ENCODE data around the gene SNAPC5.
"Not testable (repeated sequence)": the region's sequence is repeated elsewhere in the genome, so short reads cannot be mapped to it uniquely, and the experiment has no call there.

The SNAPC5 gene, protein sequence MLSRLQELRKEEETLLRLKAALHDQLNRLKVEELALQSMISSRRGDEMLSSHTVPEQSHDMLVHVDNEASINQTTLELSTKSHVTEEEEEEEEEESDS

DNA sequence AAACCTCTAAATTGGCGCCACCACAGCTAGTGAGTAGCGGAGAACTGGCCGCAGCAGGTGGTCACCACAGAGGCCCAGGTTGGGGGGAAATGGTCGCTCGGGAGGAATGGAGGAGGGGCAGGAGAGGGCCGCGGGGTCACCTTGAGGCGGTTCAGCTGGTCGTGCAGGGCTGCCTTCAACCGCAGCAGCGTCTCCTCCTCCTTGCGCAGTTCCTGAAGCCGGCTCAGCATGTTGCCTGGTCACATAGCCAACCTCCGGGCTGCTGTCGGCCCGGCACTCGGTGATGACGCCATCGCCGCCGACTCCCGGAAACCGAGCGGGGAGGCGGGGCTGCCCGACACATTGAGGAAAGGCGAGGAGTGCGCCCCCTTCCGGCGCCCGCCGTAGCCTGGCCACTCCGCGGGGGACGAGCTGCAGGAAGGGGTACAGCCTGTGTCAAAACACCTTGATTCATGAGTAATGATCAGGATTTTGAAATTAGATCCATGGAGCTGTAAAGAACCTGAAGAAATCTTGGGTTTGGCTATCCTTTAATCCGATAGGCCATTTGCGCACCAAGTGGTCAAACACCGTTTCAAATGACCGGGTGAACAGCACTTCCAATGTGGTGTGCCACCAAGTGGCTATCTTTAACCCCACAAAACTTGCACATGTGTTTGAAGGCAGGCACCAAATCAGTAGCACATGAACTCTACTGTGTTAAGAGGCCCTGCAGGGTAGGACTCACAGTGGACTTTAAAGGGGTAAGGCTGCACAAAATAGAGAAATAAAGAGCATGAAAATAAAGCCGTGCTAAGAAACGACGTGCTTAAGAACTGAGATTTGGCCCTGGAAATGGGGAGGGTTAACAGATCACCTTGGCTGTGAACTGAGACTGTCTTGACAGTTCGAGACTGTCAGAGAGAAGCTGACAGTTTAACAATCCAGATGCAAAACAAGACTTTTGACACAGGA lies at the start of gene SNAPC5:
Gene SNAPC5 (minus strand): TSS at position 261 of the 954 bp plus-strand sequence. CDS start 31 bp downstream, at position 230.
- peak; percentile 95 to 98 (median 98) for DNase-seq (ENCODE audit: low read depth in 3 of 3)

DNA sequence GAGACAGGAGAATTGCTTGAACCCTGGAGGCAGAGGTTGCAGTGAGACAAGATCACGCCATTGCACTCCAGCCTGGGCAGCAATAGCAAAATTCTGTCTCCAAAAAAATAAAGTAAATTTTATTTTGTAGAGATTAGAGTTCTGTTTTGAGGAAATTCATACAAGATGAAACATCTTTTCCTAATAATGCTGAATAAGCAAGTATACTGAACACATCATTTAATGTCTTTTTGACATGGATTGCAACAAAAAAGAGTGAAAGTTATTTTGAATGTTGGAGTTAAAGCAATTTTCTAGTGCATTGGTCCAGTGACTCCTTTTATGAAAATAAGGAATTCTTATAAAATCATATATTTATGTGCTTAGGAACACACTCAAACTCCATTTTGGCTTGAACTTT lies 47.7 kb upstream of the SNAPC5 start:
- no peak for DNase-seq (ENCODE audit: low read depth in 3 of 3)

DNA sequence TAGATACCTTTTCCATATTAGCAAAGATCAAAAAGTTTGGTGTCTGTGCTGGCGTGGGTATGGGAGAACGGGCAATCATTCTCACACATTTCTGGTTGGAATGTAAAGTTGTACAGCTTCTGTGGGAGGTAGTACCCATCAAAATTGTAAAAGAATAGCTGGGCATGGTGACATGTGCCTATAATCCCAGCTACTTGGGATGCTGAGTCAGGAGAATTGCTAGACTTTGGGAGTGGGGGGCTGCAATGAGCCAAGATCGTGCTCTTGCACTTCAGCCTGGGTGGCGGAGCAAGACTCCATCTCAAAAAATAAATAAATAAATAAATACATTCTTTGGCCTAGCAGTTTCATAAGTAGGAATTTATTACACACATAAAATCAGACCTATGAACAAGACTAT lies 45.3 kb upstream of the SNAPC5 start:
- DNase-seq (ENCODE audit: low read depth in 3 of 3) = no peak

DNA sequence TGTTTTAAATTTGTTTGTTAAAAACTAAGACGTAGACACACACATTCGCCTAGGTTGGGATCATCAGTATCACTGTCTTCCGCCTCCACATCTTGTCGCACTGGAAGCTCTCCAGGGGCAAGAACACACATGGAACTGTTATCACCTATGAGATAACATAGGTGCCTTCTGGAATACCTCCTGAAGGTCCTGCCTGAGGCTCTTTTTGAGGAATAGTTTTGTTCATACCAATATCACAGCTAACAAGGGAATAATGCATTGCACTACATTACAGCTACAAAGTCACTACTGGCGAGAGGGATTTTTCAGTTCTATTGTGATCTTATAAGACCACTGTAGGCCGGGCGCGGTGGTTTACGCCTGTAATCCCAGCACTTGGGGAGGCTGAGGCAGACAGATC lies 37.5 kb upstream of the SNAPC5 start:
- DNase-seq (ENCODE audit: low read depth in 3 of 3) = no peak

DNA sequence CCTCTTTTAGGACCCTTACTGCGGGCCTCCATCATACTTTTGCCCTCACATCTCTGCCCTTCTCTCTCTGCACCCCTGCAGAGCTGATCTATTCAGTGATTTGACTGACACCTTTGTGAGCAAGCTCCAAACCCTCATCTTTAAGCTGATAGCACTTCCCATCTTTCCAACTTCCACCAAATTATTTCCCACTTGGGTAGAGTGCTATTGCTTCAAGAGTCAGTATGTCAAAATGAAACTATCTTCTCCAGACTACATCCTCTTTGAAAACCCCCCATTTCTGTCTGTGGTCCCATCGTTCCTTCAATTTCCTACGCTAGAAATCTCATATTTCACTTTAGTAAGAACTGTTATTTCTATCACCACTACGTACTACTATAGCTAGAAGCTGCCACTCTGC lies 27.3 kb upstream of the SNAPC5 start:
- DNase-seq (ENCODE audit: low read depth in 3 of 3) = no peak

DNA sequence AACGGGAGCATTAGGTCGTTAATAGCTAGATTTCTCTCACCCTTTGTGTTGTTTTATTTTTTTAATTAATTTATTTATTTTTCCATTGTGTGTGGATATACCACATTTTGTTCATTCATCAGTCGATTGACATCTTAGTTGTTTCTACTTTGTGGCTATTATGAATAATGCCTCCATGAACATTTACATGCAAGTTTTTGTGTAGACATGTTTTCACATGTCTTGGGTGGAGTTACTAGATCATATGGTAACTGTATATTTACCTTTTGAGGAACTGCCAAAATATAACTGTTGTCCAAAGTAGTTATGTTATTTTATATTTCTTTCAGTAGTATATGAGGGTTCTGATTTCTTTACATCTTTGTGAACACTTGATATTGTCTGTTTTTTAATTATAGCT lies 26.4 kb upstream of the SNAPC5 start:
- DNase-seq (ENCODE audit: low read depth in 3 of 3) = no peak

DNA sequence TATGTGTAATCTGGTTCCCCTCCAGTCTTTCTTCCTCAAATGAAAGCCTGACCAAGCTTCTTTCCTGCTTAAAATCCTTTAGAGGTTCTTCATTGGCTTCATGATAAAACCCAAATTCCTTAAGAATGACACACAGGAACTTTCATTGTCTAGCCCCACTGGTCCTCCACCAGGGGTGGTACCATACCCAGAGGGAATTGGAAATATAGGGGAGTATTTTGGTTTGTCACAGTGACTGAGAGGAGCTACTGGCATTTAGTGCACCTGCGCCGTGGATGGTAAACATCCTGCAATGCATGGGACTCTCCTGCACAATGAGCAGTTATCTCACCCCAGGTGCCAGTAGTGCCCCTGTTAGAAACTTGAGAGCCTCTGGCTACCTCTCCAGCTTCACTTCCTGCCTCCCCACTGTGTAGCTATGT lies 18.4 kb upstream of the SNAPC5 start:
- DNase-seq (ENCODE audit: low read depth in 3 of 3) = no peak

DNA sequence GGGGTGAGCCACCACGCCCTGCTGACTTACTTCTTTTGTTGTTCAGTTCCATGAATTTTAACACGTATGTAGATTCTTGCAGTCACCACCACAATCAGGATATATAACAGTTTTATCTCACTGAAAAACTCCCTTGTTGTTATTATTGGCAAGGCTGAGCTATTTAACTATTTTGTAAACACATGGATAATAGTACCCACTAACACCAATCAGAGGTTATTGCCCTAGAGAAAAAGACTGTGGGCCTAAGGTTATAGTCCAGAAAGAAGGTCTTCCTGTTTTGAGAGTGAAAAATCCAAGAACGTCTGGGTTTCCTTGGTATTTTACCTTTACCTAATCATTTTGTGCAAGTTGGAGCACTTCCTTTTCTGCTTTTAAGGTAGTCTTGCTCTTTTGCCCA lies 17.0 kb upstream of the SNAPC5 start:
- DNase-seq (ENCODE audit: low read depth in 3 of 3) = no peak

DNA sequence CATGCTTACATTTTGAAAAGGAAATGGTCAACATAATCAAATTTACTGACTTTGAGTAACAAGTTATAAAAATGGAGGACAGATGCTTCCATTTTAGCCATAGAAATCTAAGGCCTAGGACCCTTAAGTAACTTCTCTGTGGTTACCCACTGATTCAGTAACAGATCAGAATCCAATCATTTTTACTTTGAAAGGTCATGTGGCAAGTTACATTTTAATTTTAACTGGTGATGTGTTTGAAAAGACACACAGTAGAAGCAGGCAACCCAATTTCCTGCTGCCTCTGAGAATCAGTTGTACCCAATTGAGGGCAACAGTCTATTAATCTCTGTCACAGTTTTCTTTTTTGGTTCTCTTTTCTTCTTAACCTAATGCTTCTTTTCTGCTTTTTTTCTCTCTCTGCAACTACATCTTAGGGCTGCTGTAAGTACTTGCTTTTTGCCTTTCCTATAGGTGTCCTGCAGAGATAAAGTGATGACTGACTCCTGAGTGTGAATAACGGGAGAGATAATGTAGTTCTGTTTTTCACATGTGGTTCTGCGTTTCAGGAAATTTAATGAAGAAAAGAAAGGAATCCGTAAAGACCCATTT lies 10.8 kb upstream of the SNAPC5 start:
- no peak for DNase-seq (ENCODE audit: low read depth in 3 of 3)

DNA sequence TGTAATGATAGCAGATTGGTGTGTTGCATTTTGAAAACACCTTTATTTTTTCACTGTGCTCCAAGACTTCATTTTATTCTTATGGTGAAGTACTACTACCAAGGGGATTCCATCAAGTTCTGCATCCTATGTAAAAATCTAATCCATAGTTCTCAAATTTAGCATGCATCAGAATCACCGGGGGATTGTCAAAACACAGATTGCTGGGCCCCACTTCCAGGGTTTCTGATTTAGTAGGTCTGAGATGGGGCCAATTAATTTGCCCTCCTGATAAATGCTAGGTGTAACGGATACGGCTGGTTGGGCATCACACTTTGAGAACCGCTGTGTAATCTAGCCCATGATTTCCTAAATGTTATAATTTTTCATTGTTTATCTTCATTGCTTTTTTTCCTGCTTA lies 8.3 kb upstream of the SNAPC5 start:
- no peak for DNase-seq (ENCODE audit: low read depth in 3 of 3)

DNA sequence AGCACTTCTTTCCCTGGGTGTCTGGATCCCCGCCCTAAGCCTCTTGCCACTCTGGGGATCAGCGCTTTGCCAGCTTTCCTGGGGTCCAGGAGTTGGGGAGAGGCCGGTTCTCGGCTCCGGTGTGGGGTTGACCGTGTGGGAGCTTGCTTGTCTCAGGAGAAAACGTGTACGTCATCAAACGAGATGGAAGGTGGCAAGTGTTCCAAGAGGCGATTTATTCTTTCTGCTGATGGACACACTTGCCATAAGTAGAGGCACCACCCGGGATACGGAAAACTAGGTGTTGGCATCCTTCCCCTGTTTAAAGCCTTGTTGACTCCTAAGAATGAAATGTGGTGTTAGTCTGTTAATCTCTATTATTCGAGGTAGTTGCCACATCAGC lies 7.9 kb upstream of the SNAPC5 start:
- no peak for DNase-seq (ENCODE audit: low read depth in 3 of 3)

DNA sequence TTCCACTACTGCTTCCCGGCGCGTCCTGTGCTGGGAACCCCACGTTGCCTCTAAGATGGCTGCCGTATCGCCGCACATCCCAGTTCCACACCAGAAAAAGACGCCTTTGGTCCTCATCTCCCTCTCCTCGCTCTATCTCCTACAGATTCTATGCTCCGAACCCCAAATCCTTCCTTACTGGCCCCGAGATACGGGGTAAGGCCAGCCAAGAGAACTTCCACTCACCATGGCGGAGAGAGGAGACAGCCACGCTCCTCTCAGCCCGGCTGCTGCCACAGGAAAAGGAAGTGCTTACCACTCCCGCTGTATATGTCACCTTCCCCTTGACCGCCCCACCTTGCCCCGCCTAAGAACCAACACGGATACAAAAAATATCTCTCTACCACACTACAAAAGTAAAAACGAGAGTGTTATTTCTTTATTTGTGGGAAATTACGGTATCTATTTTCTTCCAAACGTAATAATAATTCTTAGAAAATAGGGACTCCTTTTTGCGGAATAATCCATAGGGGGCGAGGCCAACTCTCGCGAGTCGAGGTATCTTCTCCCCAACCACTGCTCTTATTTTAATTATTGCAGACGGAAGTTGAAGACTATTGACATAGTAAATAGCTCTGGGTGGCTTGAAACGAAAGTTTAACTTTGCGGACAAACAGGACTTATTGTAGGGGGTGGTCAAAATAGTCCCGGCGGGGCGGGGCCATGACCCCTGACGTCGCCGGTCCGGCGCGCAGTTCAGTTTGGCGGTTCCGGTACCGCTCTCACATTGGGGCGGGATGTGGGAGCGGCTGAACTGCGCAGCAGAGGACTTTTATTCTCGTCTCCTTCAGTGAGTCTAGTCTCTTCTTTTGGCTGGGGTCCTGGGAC lies 7.2 kb upstream of the SNAPC5 start, which contains the start of the genes RPL4 and ZWILCH:
Gene RPL4 (minus strand): TSS at position 293 of the 867 bp plus-strand sequence. CDS start 65 bp downstream, at position 228.
Gene ZWILCH (plus strand): TSS at position 764 of the 867 bp plus-strand sequence. CDS start 13 bp downstream, at position 777.
- DNase-seq (ENCODE audit: low read depth in 3 of 3) = peak; percentile 65 to 79 (median 69)

DNA sequence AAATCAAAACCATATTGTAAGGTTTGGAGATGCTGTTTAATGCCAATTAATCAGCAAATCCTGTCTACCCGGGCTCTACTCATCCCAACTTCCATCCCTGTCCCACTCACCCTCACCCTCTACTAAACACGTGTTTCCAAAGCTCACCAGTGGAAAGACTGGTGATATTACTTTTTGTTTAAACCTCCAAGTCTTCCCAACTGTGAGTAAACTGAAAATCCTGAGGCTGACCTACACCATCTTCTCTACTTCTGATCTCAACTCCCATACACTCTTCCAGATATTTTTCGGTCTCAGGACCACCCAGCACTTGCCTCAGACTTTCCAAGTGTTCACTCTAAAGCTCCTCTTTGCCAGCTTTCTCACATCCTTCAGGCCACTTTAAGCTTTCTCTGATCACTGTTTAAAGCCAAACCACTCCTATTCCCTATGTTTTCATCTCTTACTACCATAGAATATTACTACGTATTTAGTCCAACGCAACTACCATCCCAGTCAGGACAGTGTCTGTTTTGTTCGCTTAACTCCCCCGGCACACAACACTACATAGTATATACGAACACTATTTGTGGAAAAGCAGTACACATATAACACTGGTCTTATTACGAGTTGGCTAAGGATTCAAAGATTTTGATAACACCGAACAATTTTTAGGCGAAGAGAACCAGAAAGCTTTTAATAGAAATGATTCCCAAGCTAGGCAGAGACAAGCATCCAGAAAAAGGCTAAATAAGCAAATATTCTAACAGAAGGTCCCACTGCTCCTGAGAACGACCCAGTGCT lies 6.4 kb upstream of the SNAPC5 start:
- DNase-seq (ENCODE audit: low read depth in 3 of 3) = no peak

DNA sequence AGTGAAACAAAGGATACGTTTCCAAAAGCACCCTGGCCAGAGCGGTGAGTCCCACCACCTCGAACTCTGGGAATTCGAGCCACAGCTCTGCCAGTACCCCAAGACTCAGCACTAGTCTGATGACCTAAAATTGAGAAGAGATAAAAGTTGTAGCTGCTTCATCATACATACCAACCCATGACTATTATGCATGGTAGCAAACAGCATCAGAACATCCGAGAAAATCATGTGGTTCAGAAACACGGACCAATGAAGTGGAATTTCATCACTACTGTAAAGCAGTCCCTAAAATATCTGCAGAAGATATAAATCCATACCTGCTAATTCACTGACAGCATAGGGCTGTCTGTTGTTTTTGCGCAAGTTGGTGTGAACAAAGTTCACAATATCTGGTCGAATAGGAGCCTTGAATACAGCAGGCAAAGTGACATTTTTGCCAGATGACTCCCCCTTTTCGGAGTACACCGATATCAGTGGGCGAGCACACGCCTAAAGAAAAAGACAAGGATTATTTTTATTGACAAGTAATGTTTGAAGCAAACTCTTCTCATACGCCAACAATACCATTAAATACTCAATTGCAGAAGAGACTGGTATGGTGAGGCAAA lies 5.6 kb upstream of the SNAPC5 start:
- DNase-seq (ENCODE audit: low read depth in 3 of 3) = not testable (repeated sequence)

DNA sequence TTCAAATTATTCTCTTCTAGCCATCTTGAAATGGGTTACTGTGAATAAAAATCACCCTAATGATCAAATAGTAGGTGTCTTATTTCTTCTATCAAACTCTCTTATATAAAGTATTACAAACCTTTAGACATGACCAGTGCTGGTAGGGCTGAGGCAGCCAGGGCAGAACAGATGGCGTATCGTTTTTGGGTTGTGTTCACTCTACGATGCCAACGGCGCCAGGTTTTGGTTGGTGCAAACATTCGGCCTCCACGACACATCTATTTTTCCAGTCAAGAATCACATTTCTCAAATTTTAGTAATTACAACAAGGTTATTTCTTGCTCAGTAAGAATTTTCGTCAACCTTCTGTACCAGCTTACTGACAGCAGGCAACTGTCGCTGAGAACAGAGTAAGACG lies 4.9 kb upstream of the SNAPC5 start:
- no peak for DNase-seq (ENCODE audit: low read depth in 3 of 3)

DNA sequence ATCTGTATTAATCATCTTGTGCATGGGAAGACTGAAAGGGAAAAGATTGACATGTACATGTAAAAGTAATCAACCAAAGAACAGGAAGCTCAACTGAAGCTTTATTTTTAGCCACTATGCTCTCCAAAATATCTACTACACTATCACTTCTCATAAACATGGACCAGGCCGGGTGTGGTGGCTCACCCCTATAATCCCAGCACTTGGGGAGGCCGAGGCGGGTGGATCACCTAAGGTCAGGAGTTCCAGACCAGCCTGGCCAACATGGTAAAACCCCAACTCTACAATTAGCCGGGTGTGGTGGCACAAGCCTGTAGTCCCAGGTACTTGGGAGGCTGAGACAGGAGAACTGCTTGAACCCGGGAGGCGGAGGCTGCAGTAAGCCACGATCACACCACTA lies 2.8 kb upstream of the SNAPC5 start:
- DNase-seq (ENCODE audit: low read depth in 3 of 3) = not testable (repeated sequence)

DNA sequence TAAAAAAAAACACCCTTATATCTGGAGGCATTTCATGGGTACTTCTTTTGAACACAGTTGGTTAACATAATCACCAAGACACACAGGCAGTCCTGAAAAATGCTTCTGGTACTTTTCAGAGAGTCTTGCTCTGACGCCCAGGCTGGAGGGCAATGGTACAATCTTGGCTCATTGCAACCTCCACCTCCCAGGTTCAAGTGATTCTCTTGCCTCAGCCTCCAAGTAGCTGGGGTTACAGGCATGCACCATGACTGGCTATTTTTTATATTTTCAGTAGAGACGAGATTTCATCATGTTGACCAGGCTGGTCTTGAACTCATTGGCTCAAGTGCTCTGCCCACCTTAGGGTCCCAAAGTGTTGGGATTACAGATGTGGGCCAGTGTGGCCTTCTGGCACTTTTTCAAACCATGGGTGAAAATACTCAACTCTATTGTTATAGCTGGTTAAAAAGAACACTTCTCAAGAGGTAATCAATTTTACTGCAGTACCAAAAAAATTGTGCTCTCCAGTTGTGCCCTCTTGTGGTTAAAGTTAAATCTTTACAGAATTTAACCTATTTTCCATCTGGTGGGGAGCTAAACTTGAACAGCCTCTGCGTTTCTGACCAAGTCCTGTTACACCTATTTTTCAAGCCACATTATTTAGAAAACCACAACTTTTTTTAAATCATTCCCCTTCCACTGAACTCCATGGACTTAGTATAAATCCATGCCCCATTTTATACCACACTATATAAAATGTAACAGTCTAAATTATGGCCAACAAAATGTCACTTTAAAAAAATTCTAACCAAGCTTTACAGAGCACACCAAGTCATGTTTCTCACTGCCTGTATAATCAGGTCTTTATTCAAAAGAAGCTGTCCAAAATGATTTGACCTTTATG lies 1.2 kb upstream of the SNAPC5 start:
- no peak for DNase-seq (ENCODE audit: low read depth in 3 of 3)

DNA sequence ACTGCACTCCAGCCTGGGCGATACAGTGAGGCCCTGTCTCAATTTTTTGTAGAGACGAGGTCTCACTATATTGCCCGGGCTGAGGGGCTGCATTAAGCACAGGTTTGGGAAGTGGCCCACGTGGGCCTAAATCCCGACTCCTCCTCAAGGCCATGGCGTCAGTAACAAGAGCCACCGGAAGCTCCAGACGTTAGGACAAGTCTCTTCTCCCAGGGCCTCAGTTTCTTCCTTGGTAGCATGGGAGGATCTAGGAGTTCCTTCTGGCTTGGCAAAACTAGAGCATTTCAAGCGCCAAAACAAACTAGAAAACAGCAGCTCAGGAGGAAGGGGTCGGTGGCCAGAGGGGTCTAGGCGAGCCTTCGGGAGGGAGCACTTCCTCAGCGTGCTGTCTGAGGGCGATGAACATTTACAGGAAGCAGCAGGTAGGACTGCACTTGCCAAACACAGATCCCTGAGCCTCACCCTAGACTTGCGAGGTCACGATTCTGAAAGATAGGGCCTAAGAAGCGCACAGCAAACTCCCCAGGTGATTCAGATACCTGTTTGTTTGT lies 536 bp downstream of the SNAPC5 start:
- DNase-seq (ENCODE audit: low read depth in 3 of 3) = no peak

DNA sequence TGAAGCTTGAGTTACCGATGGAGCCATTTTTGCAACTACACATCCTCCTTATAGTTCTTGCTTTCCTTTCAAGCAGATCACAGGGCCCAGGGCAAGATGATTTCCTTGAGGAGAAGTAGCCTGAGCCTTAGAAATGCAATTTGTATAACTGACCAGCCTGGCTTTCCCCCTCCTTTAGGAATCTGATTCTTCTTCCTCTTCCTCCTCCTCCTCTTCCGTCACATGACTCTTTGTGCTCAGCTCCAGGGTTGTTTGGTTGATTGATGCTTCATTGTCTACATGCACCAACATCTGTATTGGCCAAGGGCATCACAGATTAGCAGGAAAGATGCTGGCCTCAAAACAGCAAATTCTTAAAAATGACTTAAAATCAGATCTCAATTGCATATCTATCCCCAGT lies 3.3 kb downstream of the SNAPC5 start:
- DNase-seq (ENCODE audit: low read depth in 3 of 3) = no peak
